Measurements from ENCODE around the gene CCL18.
"Not testable (repeated sequence)": the region's sequence is repeated elsewhere in the genome, so short reads cannot be mapped to it uniquely, and the experiment has no call there.

CCL18 gene, protein sequence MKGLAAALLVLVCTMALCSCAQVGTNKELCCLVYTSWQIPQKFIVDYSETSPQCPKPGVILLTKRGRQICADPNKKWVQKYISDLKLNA

DNA sequence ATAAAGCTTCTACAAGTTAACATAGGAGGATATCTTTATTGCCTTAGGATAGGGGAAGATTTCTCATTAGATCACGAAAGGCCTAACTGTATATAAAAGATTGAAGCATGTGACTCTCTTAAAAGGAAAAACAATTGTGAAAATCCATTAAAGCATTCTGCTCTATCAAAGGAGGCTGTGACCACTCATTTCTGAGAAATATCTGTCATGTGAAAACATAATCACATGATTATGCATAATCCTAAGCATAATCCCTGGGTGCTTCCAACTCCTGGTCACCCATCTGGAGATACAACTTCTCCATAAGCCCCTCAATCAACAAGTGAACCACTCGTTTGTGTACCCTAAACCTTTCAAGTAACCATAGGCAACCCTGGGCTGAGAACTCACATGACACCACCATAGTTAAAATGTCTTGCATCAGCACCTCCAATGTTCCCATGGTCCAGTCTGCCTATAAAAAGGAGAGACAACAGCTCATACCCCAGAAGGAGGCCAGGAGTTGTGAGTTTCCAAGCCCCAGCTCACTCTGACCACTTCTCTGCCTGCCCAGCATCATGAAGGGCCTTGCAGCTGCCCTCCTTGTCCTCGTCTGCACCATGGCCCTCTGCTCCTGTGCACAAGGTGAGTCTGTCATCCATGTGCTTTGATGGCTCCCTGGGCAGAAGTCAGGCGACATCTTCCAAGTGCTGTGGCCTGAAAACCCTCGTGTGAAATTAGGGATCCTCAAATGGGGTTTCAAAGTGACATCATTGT, at the start of gene CCL18:
TSS of gene CCL18 (plus strand) at position 487 of the 756 bp plus-strand sequence. CDS start at position 558, 71 bp downstream.
- no peaks in the 10 kb centered on the region for H3K36me3 ChIP-seq (ENCODE audit: control insufficient read depth, insufficient read depth, low read length)
- no peaks in the 10 kb centered on the region for H3K4me1 ChIP-seq (ENCODE audit: control insufficient read depth, insufficient read depth, low read length)
- H3K9ac ChIP-seq (ENCODE audit: low read length) = no peak within 1 kb of the TSS
- no peak within 1 kb of the TSS for H3K4me3 ChIP-seq (ENCODE audit: low read length)
- no peaks in the 10 kb centered on the region for H3K27me3 ChIP-seq (ENCODE audit: control insufficient read depth, insufficient read depth, low read length)
- no peaks in the 10 kb centered on the region for H3K9me3 ChIP-seq (ENCODE audit: control insufficient read depth, low read length)

DNA sequence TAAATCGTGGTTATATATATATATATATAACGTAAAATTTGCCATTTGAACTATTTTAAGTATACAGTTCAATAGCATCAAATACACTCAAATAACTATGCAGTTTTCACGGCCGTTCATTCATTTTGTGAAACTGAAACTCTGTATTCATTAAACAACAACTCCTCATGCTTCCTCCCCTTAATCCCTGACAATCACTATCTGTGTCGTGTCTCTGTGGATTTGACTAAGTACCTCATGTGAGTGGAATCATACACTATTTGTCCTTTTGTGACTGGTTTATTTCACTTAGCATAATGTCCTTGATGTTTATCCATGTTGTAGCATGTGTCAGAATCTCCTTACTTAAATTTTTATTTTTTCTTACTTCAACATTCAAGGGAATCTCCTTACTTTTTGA, 49.1 kb upstream of the CCL18 start:
- Histone ChIP-seq H3K36me3 (ENCODE audit: control insufficient read depth, insufficient read depth, low read length) (no peaks in the 10 kb centered on the region), H3K27me3 (ENCODE audit: control insufficient read depth, insufficient read depth, low read length) (no peaks in the 10 kb centered on the region), H3K4me1 (ENCODE audit: control insufficient read depth, insufficient read depth, low read length) (no peaks in the 10 kb centered on the region), H3K9ac (ENCODE audit: low read length) (no peak overlapping the region), H3K9me3 (ENCODE audit: control insufficient read depth, low read length) (no peaks in the 10 kb centered on the region), H3K4me3 (ENCODE audit: low read length) (no peak overlapping the region)

DNA sequence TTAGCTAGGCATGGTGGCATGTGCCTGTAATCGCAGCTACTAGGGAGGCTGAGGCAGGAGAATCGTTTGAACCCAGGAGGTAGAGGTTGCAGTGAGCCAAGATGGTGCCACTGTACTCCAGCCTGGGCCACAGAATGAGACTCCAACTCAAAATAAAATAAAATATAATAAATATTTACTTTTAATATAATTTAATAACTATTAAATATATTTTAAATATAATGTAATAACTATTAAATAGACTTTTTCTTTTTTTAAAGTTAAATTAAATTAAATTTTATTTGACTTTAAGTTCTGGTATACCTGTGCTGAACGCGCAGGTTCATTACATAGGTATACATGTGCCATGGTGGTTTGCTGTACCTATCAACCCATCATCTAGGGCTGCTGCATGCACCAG, 48.2 kb upstream of the CCL18 start:
- H3K9me3 ChIP-seq (ENCODE audit: control insufficient read depth, low read length); H3K36me3 ChIP-seq (ENCODE audit: control insufficient read depth, insufficient read depth, low read length); H3K9ac ChIP-seq (ENCODE audit: low read length); H3K27me3 ChIP-seq (ENCODE audit: control insufficient read depth, insufficient read depth, low read length); H3K4me3 ChIP-seq (ENCODE audit: low read length); H3K4me1 ChIP-seq (ENCODE audit: control insufficient read depth, insufficient read depth, low read length): not testable (repeated sequence)

DNA sequence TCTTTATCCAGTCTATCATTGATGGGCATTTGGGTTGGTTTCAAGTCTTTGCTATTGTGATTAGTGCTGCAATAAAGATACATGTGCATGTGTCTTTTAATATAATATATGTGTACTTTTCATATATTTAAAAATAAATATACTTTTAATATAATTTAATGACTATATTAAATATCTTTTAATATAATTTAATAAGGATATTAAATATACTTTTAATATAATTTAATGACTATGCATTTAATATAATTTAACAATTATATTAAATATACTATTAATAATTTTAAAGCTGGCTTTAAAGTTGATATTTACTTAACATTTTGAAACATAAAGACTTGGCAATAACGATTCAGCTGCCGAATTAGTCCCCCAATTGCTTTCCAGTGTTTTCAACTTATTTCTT, 47.5 kb upstream of the CCL18 start:
- H3K9ac ChIP-seq (ENCODE audit: low read length) = no peak overlapping the region
- H3K4me3 ChIP-seq (ENCODE audit: low read length) = no peak overlapping the region
- no peaks in the 10 kb centered on the region for H3K9me3 ChIP-seq (ENCODE audit: control insufficient read depth, low read length)
- H3K27me3 ChIP-seq (ENCODE audit: control insufficient read depth, insufficient read depth, low read length) = no peaks in the 10 kb centered on the region
- H3K4me1 ChIP-seq (ENCODE audit: control insufficient read depth, insufficient read depth, low read length) = no peaks in the 10 kb centered on the region
- no peaks in the 10 kb centered on the region for H3K36me3 ChIP-seq (ENCODE audit: control insufficient read depth, insufficient read depth, low read length)

DNA sequence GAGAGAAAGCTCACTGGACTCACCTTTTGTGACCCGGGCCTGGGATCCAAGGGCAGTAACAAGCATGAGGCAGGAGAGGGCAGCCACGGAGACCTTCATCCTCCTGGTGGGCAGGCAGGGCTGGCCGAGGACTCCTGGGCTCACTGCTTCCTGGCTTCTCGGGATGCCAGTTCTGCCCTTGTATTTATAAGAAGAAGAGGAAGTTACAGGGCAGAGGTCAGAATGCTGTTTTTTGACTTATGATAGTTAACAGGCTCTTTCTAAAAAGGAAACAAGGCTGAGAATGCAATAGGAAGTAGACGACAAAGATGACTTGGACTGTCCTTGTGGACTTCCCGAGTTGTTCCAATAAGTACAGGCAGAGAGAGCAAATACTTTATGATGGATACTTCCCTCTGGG, 46.3 kb upstream of the CCL18 start, which contains the start of gene CCL23:
TSS of gene CCL23 (minus strand) at position 174 of the 400 bp plus-strand sequence. CDS start at position 99, 75 bp downstream.
- H3K36me3 ChIP-seq (ENCODE audit: control insufficient read depth, insufficient read depth, low read length) = no peaks in the 10 kb centered on the region
- H3K4me1 ChIP-seq (ENCODE audit: control insufficient read depth, insufficient read depth, low read length) = no peaks in the 10 kb centered on the region
- no peak within 1 kb of the TSS for H3K9ac ChIP-seq (ENCODE audit: low read length)
- no peaks in the 10 kb centered on the region for H3K27me3 ChIP-seq (ENCODE audit: control insufficient read depth, insufficient read depth, low read length)
- H3K9me3 ChIP-seq (ENCODE audit: control insufficient read depth, low read length) = no peaks in the 10 kb centered on the region
- H3K4me3 ChIP-seq (ENCODE audit: low read length) = no peak within 1 kb of the TSS

DNA sequence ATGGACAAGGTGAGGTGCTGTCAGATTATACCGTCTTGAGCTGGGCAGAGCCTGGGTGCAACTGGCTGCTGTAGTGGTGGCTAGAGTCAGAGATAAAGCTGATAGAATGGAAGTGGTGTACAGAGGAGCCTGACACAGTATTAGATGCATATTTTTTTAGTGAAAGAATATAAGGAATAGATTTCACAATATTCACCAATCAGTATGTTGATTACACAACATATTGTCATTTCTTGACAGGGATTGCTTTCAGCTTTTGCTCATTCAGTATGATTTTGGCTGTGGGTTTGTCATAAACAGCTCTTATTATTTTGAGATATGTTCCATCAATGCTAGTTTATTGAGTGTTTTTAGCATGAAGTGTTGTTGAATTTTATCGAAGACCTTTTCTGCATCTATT, 44.6 kb upstream of the CCL18 start:
- Histone ChIP-seq H3K4me3 (ENCODE audit: low read length) (no peak overlapping the region), H3K27me3 (ENCODE audit: control insufficient read depth, insufficient read depth, low read length) (peaks cover 3% of the 10 kb centered on the region), H3K9me3 (ENCODE audit: control insufficient read depth, low read length) (no peaks in the 10 kb centered on the region), H3K9ac (ENCODE audit: low read length) (no peak overlapping the region), H3K36me3 (ENCODE audit: control insufficient read depth, insufficient read depth, low read length) (no peaks in the 10 kb centered on the region), H3K4me1 (ENCODE audit: control insufficient read depth, insufficient read depth, low read length) (peaks cover 12% of the 10 kb centered on the region)

DNA sequence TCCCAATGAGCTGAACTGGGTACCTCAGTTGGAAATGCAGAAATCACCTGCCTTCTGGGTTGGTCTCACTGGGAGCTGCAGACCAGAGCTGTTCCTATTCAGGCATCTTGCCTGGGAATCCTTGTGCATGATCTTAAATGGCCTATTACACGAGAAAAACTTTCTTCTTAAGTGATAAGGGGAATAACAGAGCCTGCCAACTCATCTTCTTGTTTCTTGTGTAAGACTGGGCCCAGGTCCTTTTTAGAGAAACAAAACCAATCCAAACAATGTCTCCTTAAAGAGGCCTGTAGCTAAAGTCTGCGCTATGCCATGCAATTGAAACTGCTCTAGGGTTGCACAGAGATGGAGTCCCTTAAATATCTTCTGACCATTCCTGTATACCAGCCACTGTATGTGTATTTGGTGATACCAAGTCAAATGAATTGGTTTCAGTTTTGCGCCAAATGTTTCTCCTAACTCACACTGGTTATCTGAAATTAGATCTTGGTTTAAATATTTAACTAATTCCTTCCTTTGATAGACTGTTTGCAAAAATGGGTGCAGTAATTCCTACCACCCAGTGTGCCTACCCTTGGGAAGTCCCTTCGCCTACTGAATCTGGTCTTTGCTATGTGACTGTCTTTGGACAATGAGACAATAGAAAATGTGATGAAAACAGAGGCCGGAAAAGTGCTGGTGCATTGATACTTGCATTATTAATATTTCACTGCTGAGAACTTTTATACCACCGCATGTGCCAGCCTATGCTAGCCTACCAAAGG, 39.8 kb upstream of the CCL18 start:
- Histone ChIP-seq H3K4me3 (ENCODE audit: low read length) (no peak overlapping the region), H3K9me3 (ENCODE audit: control insufficient read depth, low read length) (no peaks in the 10 kb centered on the region)

DNA sequence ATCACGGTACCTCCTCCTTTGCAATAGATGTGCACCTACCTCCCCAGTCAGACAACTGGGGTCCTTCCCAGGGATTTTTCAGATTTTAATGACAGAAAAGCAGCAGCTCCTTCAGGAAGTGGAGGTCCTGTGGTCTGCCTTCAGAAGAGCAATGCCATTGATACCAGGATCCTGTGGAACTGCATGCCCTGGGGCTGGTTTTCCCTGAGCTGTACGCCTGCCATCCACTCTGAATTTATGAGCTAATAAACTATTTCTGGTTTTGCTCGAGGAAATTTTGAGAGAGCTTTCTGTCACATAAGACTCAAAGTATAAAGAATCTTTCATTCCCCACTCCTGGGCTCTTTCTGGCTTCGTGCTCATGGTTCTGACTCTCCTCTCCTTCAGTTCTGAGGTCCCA, 36.3 kb upstream of the CCL18 start:
- Histone ChIP-seq H3K9me3 (ENCODE audit: control insufficient read depth, low read length) (no peaks in the 10 kb centered on the region), H3K27me3 (ENCODE audit: control insufficient read depth, insufficient read depth, low read length) (peaks cover 3% of the 10 kb centered on the region), H3K4me1 (ENCODE audit: control insufficient read depth, insufficient read depth, low read length) (peaks cover 19% of the 10 kb centered on the region), H3K36me3 (ENCODE audit: control insufficient read depth, insufficient read depth, low read length) (no peaks in the 10 kb centered on the region), H3K9ac (ENCODE audit: low read length) (no peak overlapping the region), H3K4me3 (ENCODE audit: low read length) (no peak overlapping the region)

More for the DNA sequence above, 39.8 kb upstream of the CCL18 start:
- Histone ChIP-seq H3K27me3 (ENCODE audit: control insufficient read depth, insufficient read depth, low read length) (peaks cover 3% of the 10 kb centered on the region), H3K36me3 (ENCODE audit: control insufficient read depth, insufficient read depth, low read length) (no peaks in the 10 kb centered on the region), H3K4me1 (ENCODE audit: control insufficient read depth, insufficient read depth, low read length) (peaks cover 17% of the 10 kb centered on the region), H3K9ac (ENCODE audit: low read length) (no peak overlapping the region)

DNA sequence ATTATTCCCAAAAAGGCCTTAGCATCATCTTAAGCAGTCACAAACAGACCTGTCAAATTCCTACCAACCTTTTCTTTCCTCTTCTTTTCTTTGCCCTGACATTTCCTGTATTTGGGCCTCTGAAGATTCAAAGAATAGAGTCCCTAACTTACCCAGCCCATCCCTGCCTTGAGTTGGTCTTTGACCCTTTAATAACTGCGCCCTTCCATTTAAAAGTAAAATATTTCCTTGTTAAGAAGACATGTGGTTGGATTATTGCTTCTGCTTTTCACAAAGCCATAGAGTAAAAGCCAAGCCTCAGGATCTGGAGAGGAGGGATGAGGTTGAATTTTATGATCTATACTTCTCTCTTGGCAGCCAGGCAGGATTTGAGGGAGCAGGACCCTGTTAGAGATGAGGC, 33.1 kb upstream of the CCL18 start:
- Histone ChIP-seq H3K4me1 (ENCODE audit: control insufficient read depth, insufficient read depth, low read length) (peaks cover 3% of the 10 kb centered on the region), H3K4me3 (ENCODE audit: low read length) (no peak overlapping the region), H3K27me3 (ENCODE audit: control insufficient read depth, insufficient read depth, low read length) (no peaks in the 10 kb centered on the region)

DNA sequence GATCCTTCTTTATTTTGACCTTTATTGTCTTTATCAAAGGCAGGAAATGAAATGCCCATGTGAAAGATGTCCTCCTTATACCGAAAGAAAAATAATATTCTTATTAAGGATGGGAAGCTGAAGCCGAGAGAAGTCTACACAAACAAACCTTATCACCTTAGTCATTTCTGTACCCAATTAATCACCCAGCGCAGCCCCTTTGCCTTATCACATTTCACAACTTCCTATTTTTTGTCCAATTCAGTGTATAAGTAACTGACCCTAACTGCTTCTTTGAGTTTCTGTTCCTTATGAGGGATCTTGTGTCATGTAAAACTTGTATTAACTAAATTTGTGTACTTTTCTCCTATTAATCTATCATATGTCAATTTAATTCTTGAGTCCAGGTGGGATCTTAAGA, 29.9 kb upstream of the CCL18 start:
- no peaks in the 10 kb centered on the region for H3K36me3 ChIP-seq (ENCODE audit: control insufficient read depth, insufficient read depth, low read length)
- no peaks in the 10 kb centered on the region for H3K9me3 ChIP-seq (ENCODE audit: control insufficient read depth, low read length)
- H3K9ac ChIP-seq (ENCODE audit: low read length) = no peak overlapping the region
- no peak overlapping the region for H3K4me3 ChIP-seq (ENCODE audit: low read length)
- H3K27me3 ChIP-seq (ENCODE audit: control insufficient read depth, insufficient read depth, low read length) = no peaks in the 10 kb centered on the region
- H3K4me1 ChIP-seq (ENCODE audit: control insufficient read depth, insufficient read depth, low read length) = peaks cover 3% of the 10 kb centered on the region

More for the DNA sequence above, 33.1 kb upstream of the CCL18 start:
- Histone ChIP-seq H3K36me3 (ENCODE audit: control insufficient read depth, insufficient read depth, low read length) (no peaks in the 10 kb centered on the region), H3K9ac (ENCODE audit: low read length) (no peak overlapping the region), H3K9me3 (ENCODE audit: control insufficient read depth, low read length) (no peaks in the 10 kb centered on the region)

DNA sequence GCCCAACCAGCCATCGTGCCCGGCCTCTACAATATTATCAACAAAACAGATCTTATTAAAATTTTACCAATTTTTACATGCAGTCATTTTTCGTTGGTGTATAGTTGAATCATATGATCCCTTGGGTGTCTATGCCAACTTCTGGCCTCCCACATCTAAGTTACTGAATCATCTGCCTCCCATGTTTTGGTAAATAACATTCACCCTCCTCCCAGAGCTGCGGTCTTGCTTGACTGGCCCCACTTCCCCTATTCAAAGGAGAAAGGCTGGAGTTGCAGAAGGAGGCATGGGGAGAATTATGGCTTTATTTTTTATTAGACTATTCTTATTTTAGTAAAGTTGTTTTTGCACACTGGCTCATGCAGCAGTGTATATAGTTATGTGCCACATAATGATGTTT, 27.8 kb upstream of the CCL18 start:
- H3K36me3 ChIP-seq (ENCODE audit: control insufficient read depth, insufficient read depth, low read length) = no peaks in the 10 kb centered on the region
- H3K9me3 ChIP-seq (ENCODE audit: control insufficient read depth, low read length) = no peaks in the 10 kb centered on the region
- H3K4me3 ChIP-seq (ENCODE audit: low read length) = no peak overlapping the region

DNA sequence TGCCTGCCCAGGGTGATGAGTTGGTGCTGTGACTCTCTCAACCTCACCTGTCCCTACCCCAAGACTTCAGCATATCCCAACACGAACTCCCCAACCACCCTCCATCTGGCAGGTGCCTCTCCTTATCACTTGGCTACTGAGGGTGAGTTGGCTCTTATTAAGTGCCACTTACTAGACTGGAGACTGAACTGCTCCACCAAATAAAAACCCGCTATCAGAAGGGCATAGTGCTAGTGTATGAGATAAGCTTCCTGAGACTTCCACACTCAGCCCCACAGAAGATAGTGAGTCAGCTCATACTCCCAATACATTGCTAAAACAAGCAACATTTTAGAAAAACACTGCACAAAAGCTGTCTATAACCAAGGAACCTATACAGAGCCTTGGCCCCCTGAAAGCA, 16.0 kb upstream of the CCL18 start:
- no peaks in the 10 kb centered on the region for H3K36me3 ChIP-seq (ENCODE audit: control insufficient read depth, insufficient read depth, low read length)
- no peaks in the 10 kb centered on the region for H3K9me3 ChIP-seq (ENCODE audit: control insufficient read depth, low read length)
- H3K9ac ChIP-seq (ENCODE audit: low read length) = no peak overlapping the region
- H3K4me3 ChIP-seq (ENCODE audit: low read length) = no peak overlapping the region
- no peaks in the 10 kb centered on the region for H3K4me1 ChIP-seq (ENCODE audit: control insufficient read depth, insufficient read depth, low read length)
- H3K27me3 ChIP-seq (ENCODE audit: control insufficient read depth, insufficient read depth, low read length) = peaks cover 6% of the 10 kb centered on the region

More for the DNA sequence above, 27.8 kb upstream of the CCL18 start:
- no peaks in the 10 kb centered on the region for H3K27me3 ChIP-seq (ENCODE audit: control insufficient read depth, insufficient read depth, low read length)
- H3K9ac ChIP-seq (ENCODE audit: low read length) = no peak overlapping the region
- H3K4me1 ChIP-seq (ENCODE audit: control insufficient read depth, insufficient read depth, low read length) = no peaks in the 10 kb centered on the region

All from mucosa of stomach (tissue), 1 donor.